KG1 (cell line): Measurements from ENCODE around the gene WDR11.
A peak's percentile ranks its signal among the peaks of the same experiment; 100 is the strongest.
"Not testable (repeated sequence)": the region's sequence is repeated elsewhere in the genome, so short reads cannot be mapped to it uniquely, and the experiment has no call there.

ENCODE experiments used
- DNase-seq: peaks from one replicate; lab custom pipeline; 2025; lab: John Stamatoyannopoulos, UW

Gene WDR11

DNA sequence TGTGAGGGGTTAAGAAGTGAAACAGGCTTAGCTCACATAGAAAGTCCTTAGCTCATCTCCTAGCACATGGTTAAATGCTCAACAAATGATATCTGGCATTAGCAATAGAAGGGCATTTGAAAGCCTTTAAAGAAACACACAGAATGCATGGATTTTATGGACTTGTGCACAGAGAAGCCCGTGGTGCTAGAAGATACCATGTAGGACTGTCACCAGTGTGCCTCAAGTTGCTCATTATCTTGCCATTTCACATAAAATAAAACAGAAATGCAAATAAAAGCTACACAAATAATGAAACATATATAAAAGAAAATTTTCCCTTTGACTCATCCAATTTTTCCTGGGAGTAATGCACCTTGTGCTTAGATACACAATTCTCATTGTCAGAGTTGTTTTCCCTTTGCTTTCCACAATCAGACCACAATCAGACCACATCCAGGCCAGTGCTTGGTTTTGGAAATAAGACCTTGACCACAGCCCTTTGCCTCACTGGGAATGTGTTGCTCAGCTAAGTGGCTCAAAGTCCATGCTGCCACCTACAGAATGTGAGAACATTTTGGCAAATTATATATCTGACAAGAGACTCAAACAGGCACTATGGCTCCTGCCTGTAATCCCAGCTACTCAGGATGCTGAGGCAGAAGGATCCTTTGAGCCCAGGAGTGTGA lies 9.5 kb upstream of the WDR11 start:
- DNase-seq = no peak

DNA sequence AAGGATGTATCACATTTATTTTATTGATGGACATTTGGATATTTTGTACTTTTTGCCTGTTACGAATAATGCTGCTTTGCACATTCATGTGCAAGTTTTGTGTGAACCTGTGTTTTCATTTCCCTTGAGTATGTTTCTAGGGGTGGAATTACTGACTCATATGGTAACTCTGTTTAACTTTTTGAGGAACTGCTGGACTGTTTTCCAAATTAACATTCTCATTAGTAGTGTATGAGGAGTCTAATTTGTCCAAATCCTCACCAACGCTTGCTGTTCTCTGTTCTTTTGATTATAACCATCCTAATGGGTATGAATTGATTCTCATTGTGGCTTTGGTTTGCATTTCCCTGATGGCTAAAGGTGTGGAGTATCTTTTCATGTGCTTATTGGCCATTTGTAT lies 3.2 kb downstream of the WDR11 start:
- no peak for DNase-seq

DNA sequence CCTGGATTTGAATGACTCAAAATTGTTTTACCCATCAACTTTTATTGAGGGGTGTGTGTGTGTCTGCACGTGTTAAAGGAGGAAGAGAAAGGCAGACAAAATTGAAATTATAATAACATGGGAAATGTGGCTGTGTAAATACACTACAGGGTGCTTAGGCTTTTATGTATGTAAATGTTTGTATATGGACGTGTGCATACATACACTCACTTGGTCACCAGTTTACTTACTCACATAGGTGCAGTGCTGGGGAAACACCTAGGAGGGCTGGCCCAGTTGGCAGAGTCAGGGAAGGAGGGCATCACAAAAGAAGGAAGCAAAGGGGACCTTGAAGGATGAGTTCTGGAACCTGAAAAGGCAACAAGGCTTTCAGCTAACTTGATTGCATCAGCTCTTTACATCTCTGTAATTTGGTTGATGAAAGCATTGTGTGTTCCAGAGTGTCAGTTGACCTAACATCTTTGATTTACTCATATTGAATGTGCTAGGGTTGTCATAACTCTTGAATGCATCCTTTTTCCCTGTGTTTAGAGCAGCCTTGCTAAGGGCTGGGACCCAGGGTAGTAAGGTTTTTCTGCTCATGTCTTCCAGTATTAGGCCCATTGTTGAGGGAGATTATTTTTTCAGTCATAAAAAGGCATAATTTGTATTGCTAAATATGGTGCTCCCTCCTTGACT lies 10.2 kb downstream of the WDR11 start:
- no peak for DNase-seq

DNA sequence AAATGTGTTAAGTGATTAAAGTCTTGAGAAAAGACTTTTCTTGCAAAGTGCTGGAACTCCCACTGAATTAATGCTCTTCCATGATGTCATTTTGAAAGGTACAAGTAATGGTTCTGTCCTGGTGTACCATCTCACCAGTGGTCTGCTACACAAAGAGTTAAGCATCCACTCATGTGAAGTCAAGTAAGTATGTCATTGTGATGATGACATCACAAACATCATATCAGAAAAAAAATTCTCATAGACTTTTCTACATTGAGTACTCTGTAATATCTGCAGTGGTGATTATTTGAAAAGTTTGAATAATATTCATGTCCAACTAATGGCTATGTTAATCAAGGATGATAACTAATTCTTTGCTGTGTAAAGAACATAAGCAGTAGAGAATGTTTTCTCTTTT lies 22.6 kb downstream of the WDR11 start:
- no peak for DNase-seq

DNA sequence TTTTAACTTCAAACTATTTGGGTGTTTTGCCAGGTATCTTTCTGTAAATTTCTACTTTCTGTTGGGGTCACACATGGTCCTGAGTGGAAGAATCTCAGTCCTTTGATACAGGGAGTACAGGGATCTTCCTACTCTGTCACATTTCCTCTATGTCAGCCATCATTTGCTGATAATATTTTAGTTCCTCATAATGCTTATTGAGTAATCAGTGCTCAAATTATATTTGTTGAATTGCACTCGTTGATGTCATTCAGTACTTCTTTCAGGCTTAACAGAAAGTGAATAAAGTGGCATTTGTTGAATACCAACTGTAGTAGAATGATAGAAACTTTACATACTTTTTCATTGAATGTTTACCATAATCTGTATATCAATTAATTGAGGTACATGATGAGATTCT lies 31.9 kb downstream of the WDR11 start:
- no peak for DNase-seq

DNA sequence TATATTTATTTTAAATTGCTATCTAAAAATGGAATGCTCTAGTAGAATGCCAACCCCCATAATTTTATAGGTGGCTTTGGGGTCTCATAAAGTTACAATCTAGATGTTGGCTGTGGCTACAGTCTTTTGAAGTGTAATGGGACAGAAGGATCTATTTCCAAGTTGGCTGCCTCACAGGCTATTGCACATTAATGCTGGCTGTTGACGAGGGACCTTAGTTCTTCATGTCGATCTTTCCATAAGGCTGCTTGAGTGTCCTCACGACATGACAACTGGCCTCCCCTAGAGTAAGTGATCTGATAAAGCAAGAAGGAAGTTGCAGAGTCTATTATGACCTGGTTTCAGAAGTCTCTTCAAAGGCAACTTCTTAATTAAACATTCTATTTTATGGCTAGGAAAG lies 36.3 kb downstream of the WDR11 start:
- no peak for DNase-seq

DNA sequence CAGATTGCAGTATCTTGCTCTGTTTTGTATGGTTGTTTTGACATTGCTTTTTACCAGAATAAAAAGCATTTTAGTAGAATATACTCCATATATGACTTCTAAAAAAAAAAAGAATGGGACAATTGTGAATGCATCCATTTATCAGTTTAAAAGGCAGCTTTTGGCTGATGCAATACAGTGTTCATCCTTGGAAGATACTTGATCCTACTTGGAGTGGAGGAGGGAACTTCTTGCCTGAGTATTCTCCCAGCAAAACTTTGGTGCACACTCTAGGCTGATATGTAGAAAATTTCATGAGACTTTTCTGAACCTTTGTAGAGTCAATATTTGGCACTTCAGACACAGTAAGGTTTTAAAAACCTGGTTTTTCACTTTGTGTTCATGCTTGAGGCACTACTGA lies 40.2 kb downstream of the WDR11 start:
- no peak for DNase-seq

DNA sequence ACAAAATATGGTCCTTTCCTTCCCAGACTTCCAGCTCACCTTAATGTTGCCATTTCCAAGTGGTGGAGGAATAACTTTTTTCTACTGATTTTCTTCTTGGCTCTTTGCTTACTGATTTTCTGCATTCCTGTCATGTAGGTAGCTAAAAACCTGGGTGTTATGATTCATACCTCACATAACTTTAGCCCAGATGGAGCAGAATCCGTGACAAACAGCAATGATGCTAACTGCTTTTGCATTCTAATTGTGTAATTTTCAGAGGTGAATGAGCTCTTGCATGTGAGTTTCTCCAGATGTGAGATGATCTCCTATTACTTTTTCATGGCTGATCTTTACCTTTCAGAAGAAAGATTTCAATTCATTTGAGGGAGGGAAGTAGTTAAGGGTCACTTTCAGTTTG lies 43.4 kb downstream of the WDR11 start:
- DNase-seq = no peak

DNA sequence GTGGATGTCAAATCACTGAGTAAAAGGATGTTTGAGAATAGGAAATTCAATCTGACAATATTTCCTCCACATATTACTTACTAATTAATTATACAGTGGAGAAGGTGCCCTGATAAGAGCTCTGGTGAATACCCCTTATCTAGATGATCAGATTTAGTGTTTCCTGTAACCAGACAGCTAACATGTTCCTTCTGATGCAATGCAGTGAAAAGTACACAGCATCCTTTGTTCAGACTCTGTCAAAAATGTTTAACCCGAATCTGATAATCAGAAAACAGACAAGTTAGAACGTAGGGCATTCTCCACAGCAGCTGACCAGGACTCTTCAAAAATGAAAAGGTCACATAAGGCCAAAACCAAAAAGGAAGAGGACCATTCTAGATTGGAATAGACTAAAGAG lies 46.2 kb downstream of the WDR11 start:
- no peak for DNase-seq

DNA sequence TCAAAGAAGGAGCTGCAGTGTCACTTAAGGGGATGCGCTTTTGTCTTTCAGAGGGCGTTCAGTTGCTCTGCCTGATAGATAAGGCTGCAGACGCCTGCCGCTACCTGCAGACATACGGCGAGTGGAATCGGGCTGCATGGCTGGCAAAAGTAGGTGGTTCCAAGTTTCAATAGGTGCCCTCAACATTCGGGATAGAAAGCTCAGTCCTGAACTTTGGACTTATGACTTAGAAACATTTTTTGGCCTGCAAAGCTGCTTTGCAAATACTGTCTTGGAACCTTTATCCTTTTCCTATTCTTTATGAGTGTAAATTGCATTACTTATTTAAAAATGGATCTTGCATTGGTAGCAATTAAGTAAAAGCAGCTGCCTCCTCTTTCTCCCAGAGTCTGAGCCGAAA lies 54.1 kb downstream of the WDR11 start:
- no peak for DNase-seq

DNA sequence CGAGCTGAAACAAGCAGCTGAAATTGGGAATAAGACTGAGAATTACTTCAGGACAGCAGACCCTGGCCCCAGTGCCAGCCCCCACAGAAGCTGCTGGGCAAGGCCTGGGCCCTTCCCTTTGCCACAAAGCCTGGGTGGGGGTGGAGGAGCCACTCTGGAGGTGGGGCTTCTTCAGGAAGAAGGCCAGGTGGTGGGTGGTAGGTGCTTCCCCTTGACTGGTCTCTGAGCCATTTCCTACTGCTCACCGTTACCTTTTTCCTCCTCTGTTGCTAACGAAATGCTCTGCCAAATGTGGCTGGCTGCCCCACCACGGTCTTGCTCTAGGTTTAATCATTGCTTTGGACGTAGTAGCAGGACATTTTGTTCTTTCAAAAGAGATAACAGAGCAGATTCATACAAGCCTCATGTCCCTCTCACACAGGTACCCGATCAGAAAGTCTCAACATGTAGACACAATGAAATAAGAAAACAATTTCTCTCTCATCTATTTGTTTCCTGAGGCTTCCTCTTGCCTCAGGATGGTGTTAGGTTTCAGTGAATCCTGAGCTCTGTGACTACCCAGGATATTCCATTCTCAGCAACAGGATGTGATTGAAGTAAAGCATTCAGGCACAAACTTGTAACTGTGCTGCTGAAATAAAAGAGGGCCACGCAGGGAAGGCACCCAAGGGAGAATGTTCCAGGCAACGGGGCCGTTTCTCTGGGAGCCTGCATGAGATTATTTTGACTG lies 66.5 kb downstream of the WDR11 start:
- no peak for DNase-seq

DNA sequence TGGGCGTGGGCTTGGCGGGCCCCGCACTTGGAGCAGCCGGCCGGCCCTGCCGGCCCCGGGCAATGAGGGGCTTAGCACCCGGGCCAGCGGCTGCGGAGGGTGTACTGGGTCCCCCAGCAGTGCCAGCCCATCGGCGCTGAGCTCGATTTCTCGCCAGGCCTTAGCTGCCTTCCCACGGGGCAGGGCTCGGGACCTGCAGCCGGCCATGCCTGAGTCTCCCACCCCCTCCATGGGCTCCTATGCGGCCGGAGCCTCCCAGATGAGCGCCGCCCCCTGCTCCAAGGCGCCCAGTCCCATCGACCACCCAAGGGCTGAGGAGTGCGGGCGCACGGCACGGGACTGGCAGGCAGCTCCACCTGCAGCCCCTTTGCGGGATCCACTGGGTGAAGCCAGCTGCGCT lies 72.7 kb downstream of the WDR11 start:
- DNase-seq = not testable (repeated sequence)

DNA sequence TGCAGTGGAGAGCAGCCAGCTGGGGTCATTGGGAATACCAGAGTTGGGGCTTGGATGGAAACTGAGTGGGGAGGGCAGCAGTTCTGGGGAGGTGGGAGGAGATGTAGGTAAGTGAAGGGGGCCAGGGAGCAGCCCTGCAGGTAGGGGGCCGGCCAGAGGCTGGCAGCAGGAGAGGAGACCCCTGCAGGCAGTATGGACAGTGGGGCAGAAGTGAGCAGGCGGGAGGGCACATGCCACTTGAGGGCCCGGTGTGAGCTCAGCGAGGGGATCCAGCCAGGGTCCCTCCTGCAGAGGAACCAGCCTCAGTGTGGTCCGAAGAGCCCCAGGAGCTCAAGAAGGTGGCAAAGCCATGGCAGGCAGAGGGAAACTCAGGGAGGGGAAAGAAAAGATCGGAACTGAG lies 75.4 kb downstream of the WDR11 start:
- no peak for DNase-seq

DNA sequence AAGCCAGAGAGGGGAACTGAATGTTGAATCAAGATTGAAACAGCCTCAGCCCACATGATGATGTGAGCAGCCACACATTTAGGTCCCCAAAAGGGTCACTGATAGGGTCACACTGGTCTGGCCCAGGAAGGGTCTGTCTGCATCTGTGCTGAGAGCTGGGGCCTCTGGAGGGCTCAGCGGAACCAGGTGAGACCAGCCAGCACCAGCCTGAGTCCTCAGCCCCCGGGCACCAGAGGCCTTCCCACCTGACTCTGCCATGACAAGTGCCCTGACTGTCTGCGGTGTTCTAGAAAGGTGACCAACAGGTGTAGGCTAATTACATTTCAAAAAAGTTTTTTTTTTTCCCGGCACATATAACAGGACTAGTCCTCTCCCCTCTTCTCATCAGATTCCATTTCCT lies 76.2 kb downstream of the WDR11 start:
- DNase-seq = no peak

DNA sequence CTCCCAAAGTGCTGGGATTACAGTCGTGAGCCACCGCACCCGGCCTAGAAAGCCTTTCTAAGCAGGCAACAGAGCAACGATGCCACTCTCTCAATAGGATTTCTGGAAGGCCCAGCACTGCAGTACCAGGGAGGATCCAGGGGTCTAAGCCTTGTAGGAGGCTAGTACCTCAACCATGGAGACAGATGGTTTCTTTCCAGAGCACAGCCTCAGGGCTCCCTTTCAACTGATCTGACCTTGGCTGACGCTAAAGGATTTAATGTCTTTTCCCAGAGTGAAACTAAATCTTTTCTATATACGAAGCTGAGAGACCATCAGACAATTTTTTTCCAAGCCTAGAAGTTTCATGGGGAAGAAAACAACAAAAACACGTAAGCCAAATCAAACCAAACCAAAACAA lies 78.0 kb downstream of the WDR11 start:
- DNase-seq = no peak

DNA sequence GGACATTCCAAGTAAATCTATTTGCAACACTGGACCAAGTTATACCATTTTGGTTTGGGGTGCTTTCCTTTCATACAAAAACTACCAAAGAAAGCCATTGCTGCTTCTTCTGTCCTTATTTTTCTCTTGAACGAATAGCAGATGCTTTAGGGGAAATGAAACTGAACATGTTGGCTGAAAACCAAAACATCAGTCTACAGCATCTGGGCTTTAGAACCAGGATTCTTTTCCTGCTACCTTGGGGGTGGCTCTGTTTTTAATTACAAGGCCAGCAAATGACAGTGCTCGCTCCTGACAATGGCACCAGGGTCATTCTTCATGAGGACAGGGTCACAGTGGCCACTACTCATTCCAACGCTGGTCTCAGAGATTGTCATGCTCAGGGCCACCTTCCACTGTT lies 80.3 kb downstream of the WDR11 start:
- DNase-seq = no peak

DNA sequence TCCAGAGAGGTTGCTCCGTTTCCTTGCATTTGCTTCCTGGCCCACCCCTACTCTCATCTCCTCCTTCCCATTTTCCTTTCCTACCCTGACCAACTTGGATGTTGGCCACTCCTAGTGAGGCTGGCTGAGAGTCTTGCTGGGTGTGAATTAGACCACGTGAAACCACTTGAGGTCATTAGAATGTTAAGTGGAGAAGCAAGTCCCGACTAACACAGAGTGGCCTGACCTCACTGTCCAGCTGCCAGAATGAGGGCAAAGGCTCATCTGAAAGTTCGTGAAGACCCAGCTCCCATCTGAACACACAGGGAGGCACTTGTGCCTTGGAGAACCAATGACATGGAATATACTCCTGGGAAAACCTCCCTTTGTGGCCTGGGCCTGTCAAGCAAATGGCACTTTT lies 80.8 kb downstream of the WDR11 start:
- no peak for DNase-seq

DNA sequence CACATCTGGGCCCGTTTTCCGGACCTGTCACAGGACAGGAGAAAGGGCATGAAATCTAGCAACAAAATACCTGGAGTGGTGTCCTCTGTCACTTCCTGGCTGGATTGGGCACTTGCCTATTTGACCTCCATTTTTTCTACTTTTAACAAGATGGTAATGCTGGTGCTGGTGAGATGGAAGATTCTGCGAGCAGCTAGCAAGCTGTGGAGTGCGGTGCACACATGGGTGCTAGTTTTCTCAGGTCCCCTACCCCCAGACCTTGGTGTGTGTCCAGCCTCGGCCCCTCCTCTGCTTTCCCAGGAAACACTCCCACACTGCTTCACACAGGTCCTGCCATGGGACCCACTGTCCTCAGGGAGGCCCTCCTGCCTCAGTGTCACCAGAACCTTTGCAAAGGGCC lies 87.7 kb downstream of the WDR11 start:
- no peak for DNase-seq

DNA sequence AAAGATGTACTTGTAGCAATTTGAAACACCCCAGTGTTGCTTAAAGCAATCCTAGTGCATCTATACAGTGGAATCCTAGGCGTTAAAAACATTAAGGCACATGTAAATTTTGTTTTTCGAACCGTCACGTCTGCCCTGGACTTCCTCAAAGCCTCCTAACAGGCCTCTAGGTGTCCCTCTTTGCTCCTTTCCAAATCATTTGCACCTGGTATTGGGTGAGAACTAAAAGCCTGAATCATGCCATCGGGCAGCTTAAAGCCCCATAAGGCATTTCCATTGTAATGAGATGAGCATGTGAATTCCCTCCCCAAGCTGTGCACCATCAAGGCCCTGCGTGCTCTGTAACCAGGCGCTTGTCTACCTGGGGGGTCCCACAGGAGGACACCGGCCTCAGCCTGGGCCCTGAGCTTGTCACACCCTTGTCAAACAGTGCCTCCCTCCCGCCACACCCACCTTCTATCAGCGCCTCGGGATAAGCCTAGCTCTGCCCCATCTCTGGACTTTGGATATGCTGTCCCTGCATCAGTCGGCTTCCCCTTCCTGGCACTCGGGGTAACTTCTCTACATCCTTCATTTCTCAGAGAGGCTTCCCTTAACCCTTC lies 89.2 kb downstream of the WDR11 start:
- no peak for DNase-seq

DNA sequence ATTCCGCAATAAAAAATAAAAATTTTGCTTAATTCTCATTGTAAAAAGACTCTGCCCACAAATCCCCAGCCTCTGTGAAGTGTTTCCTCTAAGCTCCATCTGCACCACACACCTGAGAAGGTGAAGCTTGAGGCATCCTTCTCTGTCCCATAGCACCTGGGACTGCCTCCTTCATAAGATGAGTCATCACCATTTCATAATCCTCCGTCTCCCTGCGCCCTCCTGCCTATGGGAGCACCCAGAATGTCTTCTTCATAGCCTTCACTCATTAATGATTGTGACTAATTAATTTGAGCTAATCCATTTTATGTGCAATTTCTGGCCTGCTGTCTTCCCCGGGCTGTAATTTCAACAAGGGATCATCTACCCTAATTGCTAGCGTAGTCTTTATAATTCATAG lies 90.3 kb downstream of the WDR11 start:
- DNase-seq = no peak

DNA sequence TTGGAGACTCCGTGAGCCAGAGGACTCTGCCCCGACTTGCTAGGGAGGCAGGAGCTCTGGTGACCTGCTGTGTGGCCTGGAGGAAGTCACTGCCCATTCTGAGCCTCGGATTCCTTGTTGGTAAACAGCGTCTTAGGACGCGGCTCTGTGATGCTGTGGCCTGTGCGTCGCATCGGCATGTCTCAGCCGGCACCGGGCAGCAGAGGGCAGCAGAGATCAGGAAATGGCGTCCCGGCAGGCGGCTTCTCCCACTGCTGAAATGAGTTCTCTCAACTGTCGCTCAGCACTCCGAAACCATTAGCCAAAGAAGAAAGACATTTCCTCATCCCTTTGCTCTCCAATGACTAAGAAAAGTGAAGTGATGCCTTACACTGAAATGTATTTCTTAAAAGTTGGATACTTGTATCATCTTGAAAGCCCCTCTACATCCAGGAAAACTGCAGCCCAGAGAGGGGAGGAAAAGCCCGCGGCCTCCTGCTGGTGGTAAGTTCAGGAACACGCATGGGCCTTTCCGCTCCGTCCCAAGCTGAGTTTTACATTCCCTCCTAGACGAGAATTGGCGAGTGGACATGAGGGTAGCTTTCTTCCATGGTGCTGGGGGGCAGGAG lies 91.7 kb downstream of the WDR11 start:
- peak; percentile 62 for DNase-seq

DNA sequence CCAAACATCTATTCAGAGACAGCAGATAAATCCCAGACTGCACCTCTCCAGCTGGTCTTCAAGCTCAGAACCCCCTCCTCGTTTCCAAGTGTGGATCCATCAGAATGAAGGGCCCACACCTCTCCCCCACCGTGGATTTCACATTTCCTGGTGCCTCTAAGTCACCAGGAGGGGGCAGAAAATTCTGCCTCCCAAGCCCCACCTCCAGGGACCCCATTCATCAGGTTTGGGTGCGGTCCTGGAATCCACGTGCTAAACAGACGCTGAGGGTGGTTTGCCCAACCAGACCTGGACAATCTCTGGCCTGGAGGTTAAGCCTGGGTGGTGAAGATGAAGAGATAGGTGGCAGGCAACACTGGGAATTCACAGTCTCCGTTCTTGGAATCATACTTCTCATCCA lies 92.4 kb downstream of the WDR11 start:
- DNase-seq = no peak
